Fibroblast of villous mesenchyme (primary cell): ENCODE results near the gene RPS6KC1. TPM values are rescaled to one million over a fixed set of nuclear protein-coding genes. Genes with fewer than 3 reads are reported as not detected.

ENCODE experiments used
- DNase-seq: peaks from one replicate; pipeline ENCODE4 v3.0.0-alpha.2; 2010; ENCODE audit warnings: low read depth
- H3K4me3 ChIP-seq: 2 replicates; pipeline ENCODE4 v1.5.1; 2011; ENCODE audit warnings: low read depth, mild to moderate bottlenecking, low read length
- CTCF ChIP-seq: IDR thresholded peaks from 2 replicates; pipeline ENCODE4 v1.5.1; 2012; ENCODE audit warnings: low read depth, mild to moderate bottlenecking, low read length; ENCODE audit not compliant: insufficient read depth
- total RNA-seq: library from RNA; depleted of rRNA; stranded (reverse); fragments of >200 nt; gene quantifications from 2 replicates; pipeline ENCODE4 v1.2.3, GENCODE V29; 2012

The RPS6KC1 gene
- total RNA-seq, 1 donor, result 41.5 TPM

- no peak overlapping the region for H3K4me3 ChIP-seq
- TF ChIP-seq CTCF, result no peak
- DNase-seq, result no peak
These were observed 1.8 kb upstream of the RPS6KC1 start for GRCh38 chr1:213049232-213049631.

GRCh38 chr1:213050745-213051126 lies 305 bp upstream of the RPS6KC1 start:
- no peak for TF ChIP-seq CTCF
- H3K4me3 ChIP-seq, result peak overlapping the region; percentile 82
- no peak for DNase-seq

- no peak for DNase-seq
- TF ChIP-seq CTCF, result no peak
- H3K4me3 ChIP-seq, result peak overlapping the region; percentile 82
These were observed 801 bp downstream of the RPS6KC1 start for GRCh38 chr1:213051881-213052202.

GRCh38 chr1:213053455-213053854 lies 2.4 kb downstream of the RPS6KC1 start:
- DNase-seq, result no peak
- no peak for TF ChIP-seq CTCF
- H3K4me3 ChIP-seq, result no peak overlapping the region

GRCh38 chr1:213054142-213054541 lies 3.1 kb downstream of the RPS6KC1 start:
- no peak for DNase-seq
- TF ChIP-seq CTCF, result no peak

GRCh38 chr1:213054733-213055591 lies 3.9 kb downstream of the RPS6KC1 start:
- H3K4me3 ChIP-seq, result no peak overlapping the region
- peak; percentile 26 for DNase-seq
- no peak for TF ChIP-seq CTCF

More at GRCh38 chr1:213054142-213054541, 3.1 kb downstream of the RPS6KC1 start:
- no peak overlapping the region for H3K4me3 ChIP-seq

GRCh38 chr1:213055767-213056166 lies 4.7 kb downstream of the RPS6KC1 start:
- no peak for TF ChIP-seq CTCF
- DNase-seq, result no peak
- H3K4me3 ChIP-seq, result no peak overlapping the region
